K562 (cell line): Measurements from ENCODE around the gene RASD2. TPM values are rescaled to one million over a fixed set of nuclear protein-coding genes. Genes with fewer than 3 reads are reported as not detected.

Experiments used
- ATAC-seq: fragments of 200-7000 bp; cut with Tn5 transposase; 3 replicates; pipeline ENCODE4 v1.9.1; 2020; ENCODE audit warnings: moderate library complexity
- BruUV-seq: library from RNA; stranded (reverse); fragments of 400-500 nt; replicated peaks from 2 replicates; lab custom pipeline; 2021; lab: Mats Ljungman, UMichigan
- CTCF ChIA-PET: fragments of 300-600 bp; formaldehyde crosslinking; extraction: SDS; loops from one replicate; lab custom pipeline; 2021; ENCODE audit warnings: low intra/inter-chr PET ratio; lab: Yijun Ruan, JAX
- POLR2A ChIA-PET: fragments of 300-600, 350-650 bp; sonication (Branson Sonifier 250); formaldehyde crosslinking; extraction: SDS; loops from one replicate; lab custom pipeline; 2021; ENCODE audit warnings: antibody characterized with exemption, inconsistent platforms; lab: Yijun Ruan, JAX
- DNase-seq, 4 experiments: peaks; one replicate each; pipeline versions ENCODE4 v3.0.0 to v3.0.0-alpha.2; 2011 to 2018; ENCODE audit warnings: low spot score in 3 of 4, mixed read lengths in 3 of 4; ENCODE audit errors: extremely low read depth in 1 of 4
- FAIRE-seq: peaks from 2 replicates; lab custom pipeline; 2011; peaks lifted over from hg19 to GRCh38; lab: Jason Lieb, UNC
- H2AFZ ChIP-seq: 2 replicates; pipeline ENCODE4 v1.6.0; 2011; ENCODE audit warnings: low read depth, low read length, control low read depth, inconsistent platforms
- H3K27ac ChIP-seq: fragments of 200-600 bp; 3 replicates; pipeline ENCODE4 v1.8.0; 2011; ENCODE audit warnings: low read depth, mild to moderate bottlenecking, control low read depth, inconsistent platforms, low read length, moderate library complexity, mixed read lengths; ENCODE audit errors: extremely low read depth
- H3K27me3 ChIP-seq, 2 experiments: fragments of 300-600 bp in 1 of 2; 2 replicates in 1 of 2; 3 replicates in 1 of 2; pipeline versions ENCODE4 v1.6.0 to v1.8.0; 2011; ENCODE audit warnings: inconsistent platforms in 2 of 2, low read length in 2 of 2, mild to moderate bottlenecking in 1 of 2, mixed read lengths in 1 of 2, moderate library complexity in 1 of 2; ENCODE audit not compliant: control insufficient read depth in 2 of 2, insufficient read depth in 2 of 2
- H3K36me3 ChIP-seq: fragments of 300-600 bp; 3 replicates; pipeline ENCODE4 v1.8.0; 2011; ENCODE audit warnings: mild to moderate bottlenecking, low read length, inconsistent platforms; ENCODE audit not compliant: control insufficient read depth, insufficient read depth
- H3K4me1 ChIP-seq, 2 experiments: fragments of 200-600 bp in 1 of 2; replicated peaks in 1 of 2; 2 replicates in 1 of 2; 3 replicates in 1 of 2; pipeline versions ENCODE4 v1.5.1 to v1.8.0; 2011; ENCODE audit warnings: inconsistent platforms in 2 of 2, low read length in 2 of 2, mild to moderate bottlenecking in 1 of 2, mixed read lengths in 1 of 2, moderate library complexity in 1 of 2; ENCODE audit not compliant: control insufficient read depth in 2 of 2, insufficient read depth in 2 of 2
- H3K4me2 ChIP-seq: 2 replicates; pipeline ENCODE4 v1.6.1; 2011; ENCODE audit warnings: low read length, control low read depth, inconsistent platforms, mixed read lengths; ENCODE audit not compliant: insufficient read depth
- H3K4me3 ChIP-seq: fragments of 200-600 bp; sonication (generic), shearing (Covaris generic); 2 replicates; pipeline ENCODE4 v1.5.1; 2016; ENCODE audit warnings: control low read depth, inconsistent platforms
- H3K79me2 ChIP-seq: fragments of 200-600 bp; 3 replicates; pipeline ENCODE4 v1.8.0; 2011; ENCODE audit warnings: low read length, inconsistent platforms; ENCODE audit not compliant: control insufficient read depth, insufficient read depth
- H3K9ac ChIP-seq, 2 experiments: 2 replicates each; pipeline versions ENCODE4 v1.6.0 to v1.6.1; 2011; ENCODE audit warnings: low read depth in 2 of 2, low read length in 2 of 2, control low read depth in 1 of 2, inconsistent platforms in 1 of 2, mild to moderate bottlenecking in 1 of 2, mixed read lengths in 1 of 2; ENCODE audit not compliant: insufficient read depth in 1 of 2
- H3K9me1 ChIP-seq: one replicate; pipeline ENCODE4 v1.6.0; 2011; ENCODE audit warnings: inconsistent platforms, mild to moderate bottlenecking, low read length, moderate library complexity; ENCODE audit not compliant: control insufficient read depth, insufficient read depth
- H3K9me3 ChIP-seq: replicated peaks from 2 replicates; pipeline ENCODE4 v1.5.1; 2011; ENCODE audit warnings: low read depth, low read length, inconsistent platforms; ENCODE audit not compliant: control insufficient read depth, insufficient read depth
- H4K20me1 ChIP-seq: replicated peaks from 2 replicates; pipeline ENCODE4 v1.6.1; 2011; ENCODE audit warnings: low read length, inconsistent platforms, mixed read lengths; ENCODE audit not compliant: control insufficient read depth, insufficient read depth
- CCNT2 ChIP-seq: IDR thresholded peaks from 2 replicates; pipeline ENCODE4 v1.6.1; 2011; ENCODE audit warnings: borderline replicate concordance, low read depth, mild to moderate bottlenecking, moderate library complexity, mixed read lengths, low read length; ENCODE audit not compliant: insufficient read length; ENCODE audit errors: extremely low read depth
- CXXC5 ChIP-seq: fragments of 250-450 bp; sonication (Bioruptor Pico); IDR thresholded peaks from 2 replicates; pipeline ENCODE4 v1.8.0; 2022; ENCODE audit warnings: inconsistent platforms, mild to moderate bottlenecking, moderate library complexity
- ESRRA ChIP-seq: fragments of 450-650 bp; IDR thresholded peaks from 2 replicates; pipeline ENCODE4 v1.6.1; 2014; ENCODE audit warnings: low read depth, mild to moderate bottlenecking, moderate library complexity, borderline replicate concordance
- RBM25 ChIP-seq: fragments of 200-400 bp; formaldehyde crosslinking; IDR thresholded peaks from 2 replicates; pipeline ENCODE4 v1.6.1; 2018; ENCODE audit warnings: low read length, low read depth, moderate library complexity; ENCODE audit not compliant: severe bottlenecking
- RBM34 ChIP-seq: fragments of 200-400 bp; formaldehyde crosslinking; IDR thresholded peaks from 2 replicates; pipeline ENCODE4 v1.6.1; 2018; ENCODE audit warnings: low read length, borderline replicate concordance; ENCODE audit not compliant: insufficient read depth
- ZNF134 ChIP-seq: fragments of 250-450 bp; sonication (Bioruptor Pico); conservative IDR thresholded peaks from 2 replicates; pipeline ENCODE4 v1.4.0; 2020
- ZNF274 ChIP-seq: IDR thresholded peaks from 2 replicates; pipeline ENCODE4 v1.6.1; 2011; ENCODE audit warnings: low read depth, mild to moderate bottlenecking, low read length, moderate library complexity, borderline replicate concordance
- WGBS: fragments of 100-300 bp; shearing (Covaris generic); methylation state at CpG from one replicate; pipeline ENCODE4 v1.1.6; 2016; ENCODE audit warnings: low coverage, mixed read lengths; ENCODE audit not compliant: insufficient coverage; ENCODE audit errors: missing lambda C conversion rate; 5-methylcytosine and 5-hydroxymethylcytosine counted together
- in situ Hi-C: fragments of 300-500 bp; cut with MboI; formaldehyde crosslinking; loops from 4 replicates; pipeline ENCODE4 v1.15.0; 2018; ENCODE audit warnings: inconsistent platforms, mixed read lengths
- intact Hi-C: fragments of 100-400 bp; cut with micrococcal nuclease; formaldehyde crosslinking; loops from 2 replicates; pipeline ENCODE4 v1.14.2; 2022
- polyA plus RNA-seq, 8 experiments: library from polyadenylated mRNA; depleted of rRNA in 4 of 8; stranded (reverse) in 5 of 8; unstranded in 3 of 8; fragments of >200 nt; fragmentation: Nextera tagmentation in 2 of 8; fragmentation: Illumina TruSeq in 1 of 8; extraction: Ambion mirVana in 2 of 8; extraction: Trizol in 1 of 8; gene quantifications; 2 replicates each; pipeline versions ENCODE4 v1.2.1 to v1.2.3, GENCODE V29; 2011 to 2014; ENCODE audit warnings: inconsistent platforms in 1 of 8, missing spikeins in 1 of 8
- total RNA-seq, 7 experiments: library from RNA; depleted of rRNA in 6 of 7; stranded (reverse); fragments of >200 nt in 6 of 7; fragmentation: Illumina TruSeq in 2 of 7; extraction: Trizol in 2 of 7; gene quantifications; 2 replicates each; pipeline versions ENCODE4 v1.2.1 to v1.2.3, GENCODE V29; 2011 to 2021; ENCODE audit warnings: low replicate concordance in 1 of 7

RASD2 gene
- total and polyA plus RNA-seq, 9 of the 15 experiments (the other 6 are each of a cell fraction or from before 2014, with no cell fraction given): 0.05 TPM; not detected in 8

- no peak for FAIRE-seq
- WGBS: 15% methylated on average over 4 of the region's 4 CpGs
Measured at GRCh38 chr22:35599364-35599763, 58.7 kb downstream of the RASD2 start.

GRCh38 chr22:35600476-35600875 lies 59.8 kb downstream of the RASD2 start:
- H3K27ac ChIP-seq: no peak overlapping the region
- 0 out of 2 replicates have a peak, but pooled peaks cover 1% of the 10 kb centered on the region for H3K9me3 ChIP-seq
- H3K27me3 ChIP-seq: peaks cover 0 to 14% of the 10 kb centered on the region in 2 experiments; a peak in 3 of 5 replicates
- TF ChIP-seq RBM34: no peak
- TF ChIP-seq ZNF274: no peak
- no peak for TF ChIP-seq CXXC5 (CRISPR knock-in tag)
- no peak for TF ChIP-seq CCNT2
- no peak overlapping the region for H3K4me2 ChIP-seq
- in situ Hi-C loops (no loop called here), intact Hi-C loops (no loop called here)
- no peaks in the 10 kb centered on the region for H3K36me3 ChIP-seq
- no peak overlapping the region for H3K4me3 ChIP-seq
- H3K9me1 ChIP-seq: no peaks in the 10 kb centered on the region
- H3K9ac ChIP-seq: no peak overlapping the region
- CTCF ChIA-PET: no interaction called here
- no peak for ATAC-seq
- H3K79me2 ChIP-seq: no peaks in the 10 kb centered on the region
- DNase-seq: no peak
- BruUV-seq: no TSS peak
- no peak for FAIRE-seq
- no peaks in the 10 kb centered on the region for H4K20me1 ChIP-seq
- H3K4me1 ChIP-seq: peaks cover 0 to 4% of the 10 kb centered on the region in 2 experiments; a peak in 2 of 5 replicates
- no peak overlapping the region for H2AFZ ChIP-seq
- WGBS: 19% methylated on average over 12 of the region's 12 CpGs
- POLR2A ChIA-PET: interaction anchor here (0.7 kb wide), 1 partner anchor 296 kb away, joined by 3 read pairs; no protein-coding TSS in a partner anchor

More at GRCh38 chr22:35599364-35599763, 58.7 kb downstream of the RASD2 start:
- no peaks in the 10 kb centered on the region for H4K20me1 ChIP-seq
- no peak overlapping the region for H3K27ac ChIP-seq
- H3K27me3 ChIP-seq: peaks cover 0 to 13% of the 10 kb centered on the region in 2 experiments; a peak in 3 of 5 replicates
- H3K79me2 ChIP-seq: no peaks in the 10 kb centered on the region
- no peak overlapping the region for H3K4me2 ChIP-seq
- TF ChIP-seq ESRRA (no peak), ZNF134 (CRISPR knock-in tag) (peak; percentile 94), RBM25 (peak; percentile 20)
- TF ChIP-seq, all 486 proteins: peak for 2
- Histone ChIP-seq H3K4me1 (no peaks in the 10 kb centered on the region), H3K4me3 (no peak overlapping the region), H2AFZ (no peak overlapping the region), H3K9me3 (0 out of 2 replicates have a peak, but pooled peaks cover 1% of the 10 kb centered on the region), H3K9ac (no peak overlapping the region), H3K9me1 (no peaks in the 10 kb centered on the region), H3K36me3 (no peaks in the 10 kb centered on the region)
- DNase-seq (no peak), ATAC-seq (no peak)
- BruUV-seq: no TSS peak
- POLR2A ChIA-PET: no interaction called here
- in situ Hi-C loops (no loop called here), intact Hi-C loops (no loop called here)
- CTCF ChIA-PET: no interaction called here
